GM12878 (cell line): ENCODE data around the gene UVRAG.

Source experiments
- CBX3 ChIP-seq: fragments of 200-600 bp; sonication (generic); IDR thresholded peaks from 2 replicates; pipeline ENCODE4 v1.6.1; 2016; ENCODE audit warnings: low read depth, borderline replicate concordance
- TAF1 ChIP-seq: IDR thresholded peaks from 2 replicates; pipeline ENCODE4 v1.6.1; 2011; ENCODE audit warnings: mild to moderate bottlenecking, low read depth, low read length, borderline replicate concordance
- TF ChIP-seq, protein P1 (sequence below): fragments of 150-350 bp; IDR thresholded peaks from 2 replicates; pipeline ENCODE4 v1.6.1; 2016; ENCODE audit warnings: low read depth, low read length

DNA sequence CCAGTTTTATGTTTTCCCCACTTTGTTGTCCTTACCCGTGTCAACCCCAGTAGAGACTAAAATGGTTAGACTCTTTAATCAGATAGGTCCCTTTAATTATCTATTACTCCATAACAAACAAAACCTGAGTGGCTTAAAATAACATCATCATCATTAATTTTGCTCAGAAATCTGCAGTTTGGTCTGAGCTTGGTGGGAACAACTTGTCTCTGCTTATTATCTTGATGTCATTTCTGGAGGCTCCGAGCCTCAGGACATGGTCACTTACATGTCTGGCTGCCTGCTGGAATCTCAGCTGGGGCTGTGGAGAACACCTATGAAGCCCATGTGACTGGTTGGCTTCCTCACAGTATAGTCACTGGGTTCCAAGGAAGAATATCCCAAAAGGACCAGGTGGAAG is 26.7 kb downstream of the UVRAG start:
- TF ChIP-seq TAF1 = no peak
- no peak for TF ChIP-seq CBX3
- TF ChIP-seq, protein P1, sequence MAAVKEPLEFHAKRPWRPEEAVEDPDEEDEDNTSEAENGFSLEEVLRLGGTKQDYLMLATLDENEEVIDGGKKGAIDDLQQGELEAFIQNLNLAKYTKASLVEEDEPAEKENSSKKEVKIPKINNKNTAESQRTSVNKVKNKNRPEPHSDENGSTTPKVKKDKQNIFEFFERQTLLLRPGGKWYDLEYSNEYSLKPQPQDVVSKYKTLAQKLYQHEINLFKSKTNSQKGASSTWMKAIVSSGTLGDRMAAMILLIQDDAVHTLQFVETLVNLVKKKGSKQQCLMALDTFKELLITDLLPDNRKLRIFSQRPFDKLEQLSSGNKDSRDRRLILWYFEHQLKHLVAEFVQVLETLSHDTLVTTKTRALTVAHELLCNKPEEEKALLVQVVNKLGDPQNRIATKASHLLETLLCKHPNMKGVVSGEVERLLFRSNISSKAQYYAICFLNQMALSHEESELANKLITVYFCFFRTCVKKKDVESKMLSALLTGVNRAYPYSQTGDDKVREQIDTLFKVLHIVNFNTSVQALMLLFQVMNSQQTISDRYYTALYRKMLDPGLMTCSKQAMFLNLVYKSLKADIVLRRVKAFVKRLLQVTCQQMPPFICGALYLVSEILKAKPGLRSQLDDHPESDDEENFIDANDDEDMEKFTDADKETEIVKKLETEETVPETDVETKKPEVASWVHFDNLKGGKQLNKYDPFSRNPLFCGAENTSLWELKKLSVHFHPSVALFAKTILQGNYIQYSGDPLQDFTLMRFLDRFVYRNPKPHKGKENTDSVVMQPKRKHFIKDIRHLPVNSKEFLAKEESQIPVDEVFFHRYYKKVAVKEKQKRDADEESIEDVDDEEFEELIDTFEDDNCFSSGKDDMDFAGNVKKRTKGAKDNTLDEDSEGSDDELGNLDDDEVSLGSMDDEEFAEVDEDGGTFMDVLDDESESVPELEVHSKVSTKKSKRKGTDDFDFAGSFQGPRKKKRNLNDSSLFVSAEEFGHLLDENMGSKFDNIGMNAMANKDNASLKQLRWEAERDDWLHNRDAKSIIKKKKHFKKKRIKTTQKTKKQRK = no peak
